Heart left ventricle (tissue), 13 donors: ENCODE data around the gene KIFC1.
"Not testable (repeated sequence)": the region's sequence is repeated elsewhere in the genome, so short reads cannot be mapped to it uniquely, and the experiment has no call there.

Source experiments
- POLR2A ChIP-seq, 2 donors: fragments of 450-650 bp; IDR thresholded peaks; one replicate each; pipeline ENCODE4 v1.6.1; 2017; ENCODE audit warnings: antibody characterized with exemption in 2 of 2, mild to moderate bottlenecking in 2 of 2, moderate library complexity in 2 of 2
- TF ChIP-seq, protein P1 (sequence below), 12 donors: fragments of 200-600 bp; sonication (generic) in 4 of 12; IDR thresholded peaks; one replicate each; pipeline versions ENCODE4 v1.5.0 to v1.8.0; 2018 to 2022; ENCODE audit warnings: antibody characterized with exemption in 12 of 12, mild to moderate bottlenecking in 5 of 12
- donor health status: ischemic (EF 13 %, LVEDD 7.1; RV severe dilation, severe dysfunction).
- donor health status: DM: no; HTN: yes; CAD: no.
- donor health status: DM: no; HTN: no; CAD: no.
- donor health status: ischemic (EF 25% LVEDD 6.9; RV normal size, moderate dysfunction).
- donor health status: ischemic (EF 25% LVEDD 5.7; RV mildly dilated, moderate dysfunction).
- donor health status: ischemic (EF 35%, LVEDD 5.7; RV mildly dilated, moderate dysfunction).
- donor health status: nonischemic (EF 11% LVEDD 7.7; RV severe dilation, severe dysfunction).
- donor health status: DM: yes; HTN: yes; CAD: no.
- donor health status: PGD.
- donor health status: ischemic (EF 29% LVEDD 5.4; RV normal size, mild dysfunction).
- donor health status: nonischemic (EF 23%, LVEDD 6.1; RV moderate dilation, normal function).

DNA sequence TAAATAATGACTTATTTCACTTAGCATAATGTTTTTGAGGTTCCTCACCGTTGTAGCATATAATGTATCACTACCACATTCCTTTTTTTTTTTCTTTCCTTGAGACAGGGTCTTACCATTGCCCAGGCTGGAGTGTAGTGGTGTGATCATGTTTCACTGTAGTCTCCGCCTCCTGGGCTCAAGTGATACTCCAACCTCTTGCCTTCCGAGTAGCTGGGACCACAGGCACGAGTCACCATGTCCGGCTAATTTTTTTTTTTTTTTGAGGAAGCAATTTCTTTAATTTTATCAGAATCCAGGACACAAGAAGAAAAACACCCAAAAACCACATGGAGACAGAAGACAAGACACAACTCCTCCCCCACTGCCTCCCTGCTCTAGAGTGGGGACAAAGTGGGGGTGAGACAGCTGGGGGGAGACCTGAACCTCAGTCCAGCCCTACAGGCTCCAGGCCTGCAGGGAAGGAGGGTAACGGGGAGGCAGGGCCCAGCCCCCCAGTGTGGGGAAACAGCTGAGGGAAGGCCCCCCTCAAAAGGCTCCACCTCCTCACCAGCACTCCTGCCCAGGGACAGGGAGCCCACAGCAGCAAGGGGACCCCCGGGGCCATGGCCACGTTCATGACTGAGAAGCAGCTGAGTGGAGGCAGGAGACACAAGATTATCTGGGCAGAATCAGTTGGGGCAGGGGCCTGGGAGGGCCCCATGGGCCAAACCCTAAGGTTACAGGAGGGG, 27.0 kb upstream of the KIFC1 start:
- TF ChIP-seq, protein P1, sequence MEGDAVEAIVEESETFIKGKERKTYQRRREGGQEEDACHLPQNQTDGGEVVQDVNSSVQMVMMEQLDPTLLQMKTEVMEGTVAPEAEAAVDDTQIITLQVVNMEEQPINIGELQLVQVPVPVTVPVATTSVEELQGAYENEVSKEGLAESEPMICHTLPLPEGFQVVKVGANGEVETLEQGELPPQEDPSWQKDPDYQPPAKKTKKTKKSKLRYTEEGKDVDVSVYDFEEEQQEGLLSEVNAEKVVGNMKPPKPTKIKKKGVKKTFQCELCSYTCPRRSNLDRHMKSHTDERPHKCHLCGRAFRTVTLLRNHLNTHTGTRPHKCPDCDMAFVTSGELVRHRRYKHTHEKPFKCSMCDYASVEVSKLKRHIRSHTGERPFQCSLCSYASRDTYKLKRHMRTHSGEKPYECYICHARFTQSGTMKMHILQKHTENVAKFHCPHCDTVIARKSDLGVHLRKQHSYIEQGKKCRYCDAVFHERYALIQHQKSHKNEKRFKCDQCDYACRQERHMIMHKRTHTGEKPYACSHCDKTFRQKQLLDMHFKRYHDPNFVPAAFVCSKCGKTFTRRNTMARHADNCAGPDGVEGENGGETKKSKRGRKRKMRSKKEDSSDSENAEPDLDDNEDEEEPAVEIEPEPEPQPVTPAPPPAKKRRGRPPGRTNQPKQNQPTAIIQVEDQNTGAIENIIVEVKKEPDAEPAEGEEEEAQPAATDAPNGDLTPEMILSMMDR (IDR thresholded peaks at IDR 0.05): not testable (repeated sequence)
- TF ChIP-seq POLR2A (IDR thresholded peaks at IDR 0.05): not testable (repeated sequence)
